Measurements from ENCODE around the gene KCNK7. TPM values are rescaled to one million over a fixed set of nuclear protein-coding genes. Genes with fewer than 3 reads are reported as not detected.
A peak's percentile ranks its signal among the peaks of the same experiment; 100 is the strongest.

The KCNK7 gene
- total RNA-seq, 1 experiment from 2014 or later = 0.69 TPM

- Histone ChIP-seq H3K4me1 (ENCODE audit: control insufficient read depth, insufficient read depth, low read length) (peaks cover 29% of the 10 kb centered on the region), H3K9me3 (ENCODE audit: control insufficient read depth, insufficient read depth, low read depth, low read length) (no peaks in the 10 kb centered on the region), H3K4me3 (ENCODE audit: low read depth in 2 of 2, low read length in 2 of 2) (peak overlapping the region; percentile 82 to 93), H3K27me3 (ENCODE audit: control insufficient read depth, insufficient read depth, low read length) (no peaks in the 10 kb centered on the region), H3K27ac (ENCODE audit: low read length) (peak overlapping the region; percentile 88), H3K36me3 (ENCODE audit: control insufficient read depth, insufficient read depth, low read length) (no peaks in the 10 kb centered on the region; the same call in 1 of the 2 replicates)
- BruUV-seq (replicated peaks) = no TSS peak
- intact Hi-C loops (cut with micrococcal nuclease; ENCODE audit: unreplicated experiment) = no loop called here
- ChIA-PET CTCF (interaction anchor here (0.6 to 2.6 kb wide), 7 partner anchors 12 to 62 kb away, joined by 3 to 18 read pairs (median 7); partner anchors contain the start of genes KCNK7 and PCNX3), POLR2A (interaction anchor here (0.6 kb wide), 1 partner anchor 43 kb away, joined by 5 read pairs; no protein-coding TSS in a partner anchor)
- TF ChIP-seq SIN3A (IDR thresholded peaks at IDR 0.05; ENCODE audit: borderline replicate concordance, insufficient read depth, low read depth, low read length) = no peak
- no peak for TF ChIP-seq TCF7L2 (IDR thresholded peaks at IDR 0.05; ENCODE audit: low read depth, low read length)
- no peak for TF ChIP-seq REST (IDR thresholded peaks at IDR 0.05; ENCODE audit: insufficient read depth in 1 of 2, low read depth in 2 of 2, low read length in 1 of 2)
- no peak for TF ChIP-seq CTCF (IDR thresholded peaks at IDR 0.05)
- no peak for TF ChIP-seq POLR2AphosphoS5 (IDR thresholded peaks at IDR 0.05; ENCODE audit: low read depth, low read length)
- DNase-seq (ENCODE audit: low read depth, low spot score) (no peak), ATAC-seq (no peak)
- in situ Hi-C loops (cut with HindIII; ENCODE audit: low pct_unique_long_range_greater_than_20kb, low sequenced_read_pairs) = no loop called here
These were observed 24.2 kb downstream of the KCNK7 start for GRCh38 chr11:65571420-65571819.

GRCh38 chr11:65569973-65570918, 25.4 kb downstream of the KCNK7 start, which contains the start of gene ZNRD2:
TSS of gene ZNRD2 (plus strand) at chr11:65570477. CDS start at chr11:65570492, 15 bp downstream.
- in situ Hi-C loops (cut with HindIII; ENCODE audit: low pct_unique_long_range_greater_than_20kb, low sequenced_read_pairs) = no loop called here
- intact Hi-C loops (cut with micrococcal nuclease; ENCODE audit: unreplicated experiment) = no loop called here

More at GRCh38 chr11:65569973-65570918, 25.4 kb downstream of the KCNK7 start, which contains the start of gene ZNRD2:
- ATAC-seq (peak; percentile 82), DNase-seq (ENCODE audit: low read depth, low spot score) (peak; percentile 94)
- H3K27me3 ChIP-seq (ENCODE audit: control insufficient read depth, insufficient read depth, low read length) = no peaks in the 10 kb centered on the region
- no peaks in the 10 kb centered on the region for H3K9me3 ChIP-seq (ENCODE audit: control insufficient read depth, insufficient read depth, low read depth, low read length)
- TSS peak; percentile 85 for BruUV-seq (replicated peaks)
- H3K27ac ChIP-seq (ENCODE audit: low read length) = peak within 1 kb of the TSS; percentile 94
- H3K36me3 ChIP-seq (ENCODE audit: control insufficient read depth, insufficient read depth, low read length) = no peaks in the 10 kb centered on the region; the same call in 1 of the 2 replicates
- H3K4me1 ChIP-seq (ENCODE audit: control insufficient read depth, insufficient read depth, low read length) = peaks cover 25% of the 10 kb centered on the region
- POLR2A ChIA-PET = interaction anchor here (0.6 to 1.1 kb wide), 4 partner anchors 10 to 147 kb away, joined by 3 to 9 read pairs (median 4); partner anchors contain the start of gene NEAT1
- TF ChIP-seq TCF7L2 (IDR thresholded peaks at IDR 0.05; ENCODE audit: low read depth, low read length) = peak; percentile 90
- peak; percentile 86 for TF ChIP-seq POLR2AphosphoS5 (IDR thresholded peaks at IDR 0.05; ENCODE audit: low read depth, low read length)
- TF ChIP-seq CTCF (IDR thresholded peaks at IDR 0.05) = peak; percentile 27; the same call in 1 of the 2 replicates
- TF ChIP-seq SIN3A (IDR thresholded peaks at IDR 0.05; ENCODE audit: borderline replicate concordance, insufficient read depth, low read depth, low read length) = peak; percentile 97
- TF ChIP-seq REST (IDR thresholded peaks at IDR 0.05; ENCODE audit: insufficient read depth in 1 of 2, low read depth in 2 of 2, low read length in 1 of 2) = peak in 1 of 2 experiments; percentile 48; a peak in 1 of 4 replicates
- H3K4me3 ChIP-seq (ENCODE audit: low read depth in 2 of 2, low read length in 2 of 2) = peak within 1 kb of the TSS; percentile 82 to 93
- CTCF ChIA-PET = interaction anchor here (0.6 to 2.5 kb wide), 5 partner anchors 10 to 200 kb away, joined by 3 to 18 read pairs (median 4); no protein-coding TSS in a partner anchor

Data from Panc1 (cell line).